Keratinocyte (primary cell): ENCODE results near the gene DEPDC5. TPM values are rescaled to one million over a fixed set of nuclear protein-coding genes. Genes with fewer than 3 reads are reported as not detected.
A peak's percentile ranks its signal among the peaks of the same experiment; 100 is the strongest.

Source experiments
- DNase-seq: peaks from one replicate; pipeline ENCODE4 v3.0.0-alpha.2; 2011; ENCODE audit warnings: low read depth, missing footprints, low spot score
- FAIRE-seq: peaks from 2 replicates; lab custom pipeline; 2011; peaks lifted over from hg19 to GRCh38; lab: Jason Lieb, UNC
- H2AFZ ChIP-seq: 2 replicates; pipeline ENCODE4 v1.6.0; 2012; ENCODE audit warnings: low read length, control low read depth, inconsistent platforms; ENCODE audit not compliant: control insufficient read depth
- H3K27ac ChIP-seq: 2 replicates; pipeline ENCODE4 v1.5.1; 2011; ENCODE audit warnings: low read length; ENCODE audit not compliant: control insufficient read depth, insufficient read depth
- H3K27me3 ChIP-seq: 3 replicates; pipeline ENCODE4 v1.6.0; 2011; ENCODE audit warnings: low read length; ENCODE audit not compliant: control insufficient read depth, insufficient read depth; ENCODE audit errors: extremely low read depth
- H3K36me3 ChIP-seq, 2 experiments: 2 replicates in 1 of 2; 3 replicates in 1 of 2; pipeline ENCODE4 v1.5.1; 2011; ENCODE audit warnings: low read length in 2 of 2, mild to moderate bottlenecking in 1 of 2; ENCODE audit not compliant: control insufficient read depth in 2 of 2, insufficient read depth in 2 of 2; ENCODE audit errors: extremely low read depth in 1 of 2
- H3K4me1 ChIP-seq: 3 replicates; pipeline ENCODE4 v1.5.1; 2011; ENCODE audit warnings: low read length; ENCODE audit not compliant: control insufficient read depth, insufficient read depth; ENCODE audit errors: extremely low read depth
- H3K4me2 ChIP-seq: 3 replicates; pipeline ENCODE4 v1.6.0; 2011; ENCODE audit warnings: low read depth, low read length; ENCODE audit not compliant: control insufficient read depth, insufficient read depth; ENCODE audit errors: extremely low read depth
- H3K4me3 ChIP-seq, 3 experiments: fragments of 200-600 bp in 1 of 3; sonication (generic) in 1 of 3; 2 replicates in 2 of 3; 3 replicates in 1 of 3; pipeline ENCODE4 v1.5.1; 2011 to 2016; ENCODE audit warnings: low read length in 3 of 3, mild to moderate bottlenecking in 3 of 3, control low read depth in 2 of 3, inconsistent platforms in 1 of 3, low read depth in 1 of 3, mixed read lengths in 1 of 3, mixed run types in 1 of 3, moderate library complexity in 1 of 3; ENCODE audit not compliant: control insufficient read depth in 2 of 3, insufficient read depth in 2 of 3; ENCODE audit errors: extremely low read depth in 1 of 3
- H3K79me2 ChIP-seq: 2 replicates; pipeline ENCODE4 v1.6.0; 2012; ENCODE audit warnings: low read length; ENCODE audit not compliant: control insufficient read depth, insufficient read depth
- H3K9ac ChIP-seq: 3 replicates; pipeline ENCODE4 v1.6.0; 2011; ENCODE audit warnings: low read length; ENCODE audit not compliant: control insufficient read depth, insufficient read depth; ENCODE audit errors: extremely low read depth
- H3K9me1 ChIP-seq: 3 replicates; pipeline ENCODE4 v1.6.0; 2011; ENCODE audit warnings: low read length; ENCODE audit not compliant: control insufficient read depth, insufficient read depth; ENCODE audit errors: extremely low read depth
- H3K9me3 ChIP-seq: 2 replicates; pipeline ENCODE4 v1.5.1; 2012; ENCODE audit warnings: low read depth, low read length; ENCODE audit not compliant: control insufficient read depth
- H4K20me1 ChIP-seq: 3 replicates; pipeline ENCODE4 v1.6.0; 2011; ENCODE audit warnings: low read length; ENCODE audit not compliant: control insufficient read depth, insufficient read depth; ENCODE audit errors: extremely low read depth
- EZH2 ChIP-seq: IDR thresholded peaks from one replicate; pipeline ENCODE4 v1.6.1; 2012; ENCODE audit warnings: inconsistent platforms, mild to moderate bottlenecking, low read length, moderate library complexity
- dilution Hi-C: fragments of 300-500 bp; cut with MboI; formaldehyde crosslinking; loops from one replicate; pipeline ENCODE4 v1.7.0; 2020; ENCODE audit warnings: low sequenced_read_pairs; ENCODE audit not compliant: extremely low pct_ligation_motif_present
- polyA plus RNA-seq, 5 experiments: library from polyadenylated mRNA; depleted of rRNA in 3 of 5; stranded (reverse) in 3 of 5; stranded (forward) in 1 of 5; unstranded in 1 of 5; fragments of >200 nt; gene quantifications; 1 replicate in 1 of 5; 2 replicates in 3 of 5; 3 replicates in 1 of 5; pipeline versions ENCODE4 v1.2.1 to v1.2.3, GENCODE V29; 2011 to 2012; ENCODE audit warnings: missing spikeins in 2 of 5, low read depth in 1 of 5, low replicate concordance in 1 of 5
- TF ChIP-seq, protein P1 (sequence below), 3 experiments: IDR thresholded peaks in 1 of 3; conservative IDR thresholded peaks in 1 of 3; optimal IDR thresholded peaks in 1 of 3; 2 replicates in 2 of 3; 3 replicates in 1 of 3; pipeline versions ENCODE3 to v1.5.1; 2011; ENCODE audit warnings: low read length in 3 of 3, mild to moderate bottlenecking in 3 of 3, moderate library complexity in 2 of 3, control low read depth in 1 of 3, inconsistent platforms in 1 of 3; ENCODE audit not compliant: insufficient read depth in 2 of 3; ENCODE audit errors: extremely low read depth in 1 of 3

Gene DEPDC5
- polyA plus RNA-seq, 1 donor (not counting 4 experiments of a cell fraction or from before 2014, with no cell fraction given): 9.7 TPM

DNA sequence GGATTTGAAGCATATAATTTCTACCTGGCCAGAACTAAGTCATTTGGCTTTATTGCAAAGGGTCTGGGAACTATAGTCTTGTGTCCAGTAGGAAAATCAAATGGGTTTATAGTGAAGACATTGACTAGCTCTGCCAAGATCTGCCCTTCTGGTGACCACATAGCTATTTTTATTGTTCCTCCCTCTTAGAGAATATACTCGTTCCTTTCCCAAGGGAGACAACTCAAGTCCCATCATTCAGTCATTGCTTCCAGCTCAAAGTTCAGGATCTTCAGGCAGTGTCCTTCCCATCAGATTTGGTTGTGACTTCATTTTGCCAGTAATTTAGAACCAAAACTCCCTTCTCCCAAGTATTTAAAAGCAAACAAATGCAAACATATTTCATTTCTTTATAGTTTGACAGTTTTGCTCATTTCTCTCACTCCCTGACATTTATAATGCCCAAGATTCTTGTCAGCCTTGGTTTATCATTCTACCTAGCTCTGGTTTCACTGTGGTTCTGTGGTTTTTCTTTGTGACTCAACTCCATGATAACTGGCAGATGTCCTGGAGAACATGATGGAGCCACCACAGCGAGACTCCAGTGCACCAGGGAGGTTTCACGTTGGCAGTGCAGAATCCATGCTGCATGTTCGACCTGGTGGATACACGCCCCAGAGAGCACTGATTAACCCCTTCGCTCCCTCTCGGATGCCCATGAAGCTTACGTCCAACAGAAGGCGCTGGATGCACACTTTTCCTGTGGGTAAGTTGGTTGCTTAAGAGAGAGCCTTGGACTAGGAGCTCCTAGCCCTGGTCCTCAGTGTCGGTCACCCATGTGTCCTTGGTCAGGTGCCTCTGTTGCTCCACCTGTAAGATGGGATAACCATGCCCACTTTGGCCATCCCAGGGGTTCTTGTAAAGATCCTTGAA lies 64.9 kb downstream of the DEPDC5 start:
- H2AFZ ChIP-seq: no peak overlapping the region
- H3K9me1 ChIP-seq: no peaks in the 10 kb centered on the region
- TF ChIP-seq, protein P1, sequence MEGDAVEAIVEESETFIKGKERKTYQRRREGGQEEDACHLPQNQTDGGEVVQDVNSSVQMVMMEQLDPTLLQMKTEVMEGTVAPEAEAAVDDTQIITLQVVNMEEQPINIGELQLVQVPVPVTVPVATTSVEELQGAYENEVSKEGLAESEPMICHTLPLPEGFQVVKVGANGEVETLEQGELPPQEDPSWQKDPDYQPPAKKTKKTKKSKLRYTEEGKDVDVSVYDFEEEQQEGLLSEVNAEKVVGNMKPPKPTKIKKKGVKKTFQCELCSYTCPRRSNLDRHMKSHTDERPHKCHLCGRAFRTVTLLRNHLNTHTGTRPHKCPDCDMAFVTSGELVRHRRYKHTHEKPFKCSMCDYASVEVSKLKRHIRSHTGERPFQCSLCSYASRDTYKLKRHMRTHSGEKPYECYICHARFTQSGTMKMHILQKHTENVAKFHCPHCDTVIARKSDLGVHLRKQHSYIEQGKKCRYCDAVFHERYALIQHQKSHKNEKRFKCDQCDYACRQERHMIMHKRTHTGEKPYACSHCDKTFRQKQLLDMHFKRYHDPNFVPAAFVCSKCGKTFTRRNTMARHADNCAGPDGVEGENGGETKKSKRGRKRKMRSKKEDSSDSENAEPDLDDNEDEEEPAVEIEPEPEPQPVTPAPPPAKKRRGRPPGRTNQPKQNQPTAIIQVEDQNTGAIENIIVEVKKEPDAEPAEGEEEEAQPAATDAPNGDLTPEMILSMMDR (optimal IDR thresholded peaks at IDR 0.05 in 1 of 3, IDR thresholded peaks at IDR 0.05 in 1 of 3, conservative IDR thresholded peaks at IDR 0.05 in 1 of 3; ENCODE audit: extremely low read depth in 1 of 3, insufficient read depth in 2 of 3, low read length in 3 of 3): peak in 1 of 3 experiments; percentile 33
- TF ChIP-seq EZH2: no peak
- H3K9ac ChIP-seq: no peak overlapping the region
- H4K20me1 ChIP-seq: no peaks in the 10 kb centered on the region
- no peaks in the 10 kb centered on the region for H3K79me2 ChIP-seq
- no peaks in the 10 kb centered on the region for H3K9me3 ChIP-seq
- dilution Hi-C loops: no loop called here
- H3K27me3 ChIP-seq: no peaks in the 10 kb centered on the region
- H3K36me3 ChIP-seq: peaks cover 19 to 25% of the 10 kb centered on the region in 2 experiments
- H3K4me2 ChIP-seq: no peak overlapping the region
- no peak overlapping the region for H3K4me3 ChIP-seq
- FAIRE-seq (peak; percentile 62), DNase-seq (no peak)
- H3K4me1 ChIP-seq: no peaks in the 10 kb centered on the region
- no peak overlapping the region for H3K27ac ChIP-seq

DNA sequence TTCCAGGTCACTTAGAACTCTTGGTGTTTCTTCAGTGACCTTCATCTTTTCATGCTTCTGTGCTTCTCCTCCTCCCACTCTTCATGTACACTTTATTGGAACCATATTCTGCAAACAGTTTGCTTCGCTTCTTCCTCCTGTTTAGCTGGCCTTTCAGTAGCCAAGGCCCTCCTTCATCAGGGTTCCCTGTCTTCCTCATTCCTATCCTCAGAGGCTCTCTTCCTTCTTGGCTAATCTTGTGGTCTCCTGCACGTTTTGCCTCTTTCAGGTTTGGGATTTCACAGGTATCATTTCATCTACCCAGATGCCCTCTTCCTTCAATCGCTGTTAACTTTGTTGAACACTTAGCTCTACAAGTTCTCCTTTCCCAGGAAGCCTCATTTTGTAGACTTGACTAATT lies 66.8 kb downstream of the DEPDC5 start:
- Histone ChIP-seq H3K9me3 (no peaks in the 10 kb centered on the region), H3K9me1 (no peaks in the 10 kb centered on the region), H3K9ac (no peak overlapping the region), H3K79me2 (no peaks in the 10 kb centered on the region), H3K27me3 (no peaks in the 10 kb centered on the region), H3K4me2 (no peak overlapping the region), H3K27ac (no peak overlapping the region), H3K4me3 (no peak overlapping the region), H4K20me1 (no peaks in the 10 kb centered on the region), H2AFZ (no peak overlapping the region), H3K36me3 (peaks cover 15 to 19% of the 10 kb centered on the region in 2 experiments), H3K4me1 (peaks cover 4% of the 10 kb centered on the region)
- dilution Hi-C loops: no loop called here
- FAIRE-seq: no peak
- no peak for DNase-seq
- no peak for TF ChIP-seq EZH2
- TF ChIP-seq, protein P1 (optimal IDR thresholded peaks at IDR 0.05 in 1 of 3, IDR thresholded peaks at IDR 0.05 in 1 of 3, conservative IDR thresholded peaks at IDR 0.05 in 1 of 3; ENCODE audit: extremely low read depth in 1 of 3, insufficient read depth in 2 of 3, low read length in 3 of 3): no peak
